ENCODE results near the gene FER.

DNA sequence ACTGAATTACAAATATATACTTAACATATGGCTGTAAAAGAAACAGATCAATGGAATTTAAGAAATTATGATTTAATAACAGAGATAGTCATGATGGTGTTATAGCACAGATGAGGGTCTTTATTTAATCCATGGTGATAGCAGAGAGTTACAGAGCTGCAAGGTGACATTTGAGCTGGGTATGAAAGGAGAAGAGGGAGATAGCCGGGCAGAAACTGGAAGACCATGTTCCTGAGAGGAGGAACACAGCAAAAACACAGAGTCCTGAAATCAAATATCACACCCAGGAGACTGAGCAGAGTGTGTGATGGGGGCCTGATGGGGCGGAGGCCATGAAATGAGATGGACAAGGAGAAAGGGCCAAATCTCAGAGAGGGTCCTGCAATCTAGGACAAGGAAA is 498.7 kb downstream of the FER start:
- TF ChIP-seq, protein P1, sequence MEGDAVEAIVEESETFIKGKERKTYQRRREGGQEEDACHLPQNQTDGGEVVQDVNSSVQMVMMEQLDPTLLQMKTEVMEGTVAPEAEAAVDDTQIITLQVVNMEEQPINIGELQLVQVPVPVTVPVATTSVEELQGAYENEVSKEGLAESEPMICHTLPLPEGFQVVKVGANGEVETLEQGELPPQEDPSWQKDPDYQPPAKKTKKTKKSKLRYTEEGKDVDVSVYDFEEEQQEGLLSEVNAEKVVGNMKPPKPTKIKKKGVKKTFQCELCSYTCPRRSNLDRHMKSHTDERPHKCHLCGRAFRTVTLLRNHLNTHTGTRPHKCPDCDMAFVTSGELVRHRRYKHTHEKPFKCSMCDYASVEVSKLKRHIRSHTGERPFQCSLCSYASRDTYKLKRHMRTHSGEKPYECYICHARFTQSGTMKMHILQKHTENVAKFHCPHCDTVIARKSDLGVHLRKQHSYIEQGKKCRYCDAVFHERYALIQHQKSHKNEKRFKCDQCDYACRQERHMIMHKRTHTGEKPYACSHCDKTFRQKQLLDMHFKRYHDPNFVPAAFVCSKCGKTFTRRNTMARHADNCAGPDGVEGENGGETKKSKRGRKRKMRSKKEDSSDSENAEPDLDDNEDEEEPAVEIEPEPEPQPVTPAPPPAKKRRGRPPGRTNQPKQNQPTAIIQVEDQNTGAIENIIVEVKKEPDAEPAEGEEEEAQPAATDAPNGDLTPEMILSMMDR (IDR thresholded peaks at IDR 0.05 in 4 of 5, conservative IDR thresholded peaks at IDR 0.05 in 1 of 5), result no peak
- no peak for TF ChIP-seq POLR2A (IDR thresholded peaks at IDR 0.05)

Measured in gastrocnemius medialis (tissue), 4 donors.